Activated CD4-positive, alpha-beta T cell treated with anti-CD3 and anti-CD28 coated beads for 36 hours (primary cell): Measurements from ENCODE around the gene KCNN1. TPM values are rescaled to one million over a fixed set of nuclear protein-coding genes. Genes with fewer than 3 reads are reported as not detected.
A peak's percentile ranks its signal among the peaks of the same experiment; 100 is the strongest.

ENCODE experiments used
- ATAC-seq: fragments of 200-7000 bp; cut with Tn5 transposase; one replicate; pipeline ENCODE4 v1.10.0; 2021; ENCODE audit warnings: mild to moderate bottlenecking, moderate library complexity
- CTCF ChIA-PET: fragments of 350-600 bp; sonication (Branson Sonifier 250); formaldehyde crosslinking; loops from one replicate; lab custom pipeline; 2021; ENCODE audit warnings: antibody characterized with exemption; lab: Charles Lee
- POLR2A ChIA-PET: fragments of 350-600 bp; sonication (Branson Sonifier 250); formaldehyde crosslinking; loops from one replicate; lab custom pipeline; 2021; ENCODE audit warnings: antibody characterized with exemption, inconsistent platforms; lab: Charles Lee
- DNase-seq: peaks from one replicate; pipeline ENCODE4 v3.0.0-alpha.2; 2020
- H3K27ac Mint-ChIP-seq: one replicate; pipeline ENCODE4 v1.8.0; 2021; ENCODE audit warnings: mixed read lengths
- H3K27me3 Mint-ChIP-seq: one replicate; pipeline ENCODE4 v1.8.0; 2021; ENCODE audit warnings: mixed read lengths
- H3K36me3 Mint-ChIP-seq: one replicate; pipeline ENCODE4 v1.8.0; 2021; ENCODE audit warnings: low read depth, mixed read lengths
- H3K4me1 Mint-ChIP-seq: one replicate; pipeline ENCODE4 v1.8.0; 2021; ENCODE audit warnings: mixed read lengths
- H3K4me3 Mint-ChIP-seq: one replicate; pipeline ENCODE4 v1.8.0; 2021; ENCODE audit warnings: mild to moderate bottlenecking, moderate library complexity, mixed read lengths
- H3K9me3 Mint-ChIP-seq: one replicate; pipeline ENCODE4 v1.8.0; 2021; ENCODE audit warnings: low read depth, mixed read lengths
- intact Hi-C, 2 experiments: fragments of 100-400 bp; cut with DNase I in 1 of 2; cut with micrococcal nuclease in 1 of 2; formaldehyde crosslinking; loops; one replicate each; pipeline versions ENCODE4 v1.14.2 to v1.15.1; 2022 to 2024; cut with DNase I, micrococcal nuclease
- total RNA-seq, 2 experiments: library from RNA; stranded (reverse); gene quantifications; one replicate each; pipeline ENCODE4 v1.2.3, GENCODE V29; 2021

Gene KCNN1
- total RNA-seq, 2 experiments from 2014 or later = 0.05 TPM; not detected in 1

DNA sequence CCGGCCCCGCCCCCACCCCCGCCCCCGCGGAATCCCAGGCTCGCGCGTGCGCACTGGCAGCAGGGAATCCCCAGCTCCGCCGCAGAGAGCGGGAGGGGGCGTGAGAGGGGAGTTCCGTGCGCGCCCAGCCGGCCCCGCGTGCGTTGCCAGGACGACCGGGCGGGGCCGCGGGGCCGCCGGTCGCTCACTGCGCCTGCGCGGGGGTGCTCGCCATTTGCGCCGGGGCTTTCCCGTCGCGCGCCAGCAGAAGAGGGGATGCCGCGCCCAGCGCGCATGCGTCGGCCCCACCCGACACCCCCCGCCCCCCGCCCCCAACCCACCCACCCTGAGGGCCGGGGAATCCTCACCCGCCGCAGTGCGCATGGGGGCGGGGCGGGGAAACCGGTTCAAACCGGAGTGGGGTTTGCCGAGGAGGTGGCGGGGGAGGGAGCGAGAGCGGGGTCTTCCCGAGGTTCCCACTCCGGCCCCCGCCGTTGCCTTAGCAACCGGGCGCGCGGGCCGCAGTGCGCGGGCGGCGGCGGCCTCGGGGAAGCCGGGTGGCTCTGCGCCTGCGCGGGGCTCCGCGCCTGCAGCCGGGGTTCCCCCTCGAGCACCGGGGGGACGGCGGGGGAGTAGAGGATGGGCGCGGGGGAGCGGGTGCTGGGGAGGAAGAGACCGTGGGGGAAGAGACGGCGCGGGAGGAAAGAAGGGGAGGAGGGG, 18.9 kb upstream of the KCNN1 start:
- DNase-seq (peak; percentile 98), ATAC-seq (peak; percentile 61)
- Mint-ChIP-seq H3K4me1 (peaks cover 50% of the 10 kb centered on the region), H3K36me3 (peaks cover 4% of the 10 kb centered on the region), H3K27me3 (peaks cover 33% of the 10 kb centered on the region), H3K4me3 (peak overlapping the region; percentile 70), H3K27ac (no peak overlapping the region), H3K9me3 (no peaks in the 10 kb centered on the region)
- ChIA-PET POLR2A (interaction anchor here (0.9 kb wide), 1 partner anchor 13 kb away, joined by 4 read pairs; no protein-coding TSS in a partner anchor), CTCF (interaction anchor here (0.6 to 6.5 kb wide), 6 partner anchors 10 to 708 kb away, joined by 3 to 76 read pairs (median 6); partner anchors contain the start of gene CCDC124)
- intact Hi-C loops = loop anchor here (1.0 to 5.0 kb wide), 13 partner anchors 15 to 1084 kb away; partner anchors contain the start of genes SLC5A5 (in 2 of the 2), ARMC6 (in 1 of the 2), CCDC124 (in 1 of the 2) and IFI30 (in 1 of the 2)

DNA sequence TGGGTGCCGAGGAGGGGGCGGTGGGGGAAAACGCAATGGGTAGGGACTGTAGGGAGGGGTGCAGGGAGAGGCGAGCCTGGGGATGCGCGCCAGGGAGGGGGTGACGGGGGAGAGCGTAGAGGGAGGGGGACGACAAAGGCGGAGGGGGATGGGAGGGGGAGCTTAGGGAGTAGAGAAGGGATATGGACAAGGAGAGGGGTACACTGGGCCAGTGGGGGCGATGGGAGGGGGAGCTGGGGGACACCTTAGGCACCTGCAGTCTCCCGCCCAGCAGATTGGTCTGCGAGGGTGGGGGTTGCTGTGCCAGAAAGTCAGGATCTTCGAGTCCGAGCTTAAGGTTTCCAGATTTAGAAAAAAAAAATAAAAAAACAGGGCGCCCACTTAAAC, 18.4 kb upstream of the KCNN1 start:
- no peak for DNase-seq
- ATAC-seq = peak; percentile 8
- no peak overlapping the region for H3K27ac Mint-ChIP-seq
- intact Hi-C loops = loop anchor here (1.0 to 5.0 kb wide), 6 partner anchors 76 to 1084 kb away; partner anchors contain the start of genes SLC5A5 (in 2 of the 2), ARMC6 (in 1 of the 2), IFI30 (in 1 of the 2) and RPL18A (in 1 of the 2)
- ChIA-PET CTCF (interaction anchor here (0.8 to 1.1 kb wide), 2 partner anchors 10 to 48 kb away, joined by 4 to 5 read pairs; no protein-coding TSS in a partner anchor), POLR2A (interaction anchor here (0.6 to 0.9 kb wide), 3 partner anchors 13 to 329 kb away, joined by 3 to 10 read pairs (median 4); no protein-coding TSS in a partner anchor)
- no peaks in the 10 kb centered on the region for H3K9me3 Mint-ChIP-seq
- peaks cover 52% of the 10 kb centered on the region for H3K4me1 Mint-ChIP-seq
- peak overlapping the region; percentile 60 for H3K4me3 Mint-ChIP-seq
- H3K27me3 Mint-ChIP-seq = peaks cover 39% of the 10 kb centered on the region
- H3K36me3 Mint-ChIP-seq = peaks cover 4% of the 10 kb centered on the region

DNA sequence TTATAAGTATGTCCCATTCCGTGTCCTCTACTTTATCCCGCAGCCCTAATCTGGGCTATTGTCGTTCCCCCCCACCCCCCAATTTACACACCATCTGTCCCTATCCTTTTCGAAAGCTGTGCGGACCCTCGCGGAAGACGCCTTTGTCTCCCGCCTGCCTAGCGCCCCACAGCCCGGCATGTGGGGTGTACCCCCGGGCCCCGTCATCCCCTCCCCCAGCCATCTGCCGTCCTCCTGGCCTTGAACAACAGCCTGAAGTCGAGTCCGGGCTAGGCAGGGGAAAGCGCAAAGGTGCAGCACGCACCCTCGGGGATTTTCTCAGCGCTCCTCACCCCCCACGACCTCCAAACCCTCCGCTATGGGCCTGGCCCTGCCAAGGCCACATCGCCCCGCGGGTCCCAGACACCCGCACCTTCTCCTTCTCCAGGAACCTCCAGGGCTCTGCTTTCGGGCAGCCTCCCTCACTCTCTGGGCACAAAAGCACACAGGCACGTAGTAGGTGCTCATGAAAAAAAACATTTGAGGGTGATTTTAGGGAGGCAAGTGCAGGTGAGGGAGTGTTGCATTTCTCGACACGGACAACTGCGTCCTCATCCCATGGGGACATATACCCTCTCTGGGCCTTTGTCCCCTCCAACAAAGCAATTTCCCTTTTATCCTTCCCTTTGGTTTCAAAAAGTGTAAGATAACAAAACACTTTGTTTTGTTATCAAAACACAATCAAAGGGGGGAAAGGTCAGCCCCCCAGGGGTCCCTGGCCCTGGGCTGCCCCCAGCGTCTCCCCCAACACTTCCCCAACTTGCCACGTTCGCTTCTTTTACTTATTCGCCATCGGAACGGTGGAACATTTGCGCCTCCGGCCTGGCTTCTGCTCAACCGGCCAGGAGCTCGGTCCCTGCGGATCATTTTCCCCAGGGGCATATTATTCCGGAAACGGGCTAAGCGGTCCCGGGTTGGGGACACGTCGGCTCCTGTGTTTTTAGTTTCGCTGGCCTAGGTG, 17.7 kb upstream of the KCNN1 start:
- Mint-ChIP-seq H3K4me1 (peaks cover 52% of the 10 kb centered on the region), H3K27me3 (peaks cover 45% of the 10 kb centered on the region), H3K36me3 (peaks cover 2% of the 10 kb centered on the region), H3K4me3 (peak overlapping the region; percentile 60), H3K9me3 (no peaks in the 10 kb centered on the region), H3K27ac (peak overlapping the region; percentile 53)
- no peak for ATAC-seq
- CTCF ChIA-PET = interaction anchor here (0.6 to 1.3 kb wide), 5 partner anchors 11 to 416 kb away, joined by 3 to 5 read pairs (median 3); no protein-coding TSS in a partner anchor
- intact Hi-C loops = loop anchor here (1.0 to 5.0 kb wide), 6 partner anchors 77 to 1083 kb away; partner anchors contain the start of genes SLC5A5 (in 2 of the 2), ARMC6 (in 1 of the 2), IFI30 (in 1 of the 2) and RPL18A (in 1 of the 2)
- POLR2A ChIA-PET = interaction anchor here (0.6 kb wide), 2 partner anchors 92 to 328 kb away, joined by 3 to 10 read pairs; no protein-coding TSS in a partner anchor
- peak; percentile 58 for DNase-seq

DNA sequence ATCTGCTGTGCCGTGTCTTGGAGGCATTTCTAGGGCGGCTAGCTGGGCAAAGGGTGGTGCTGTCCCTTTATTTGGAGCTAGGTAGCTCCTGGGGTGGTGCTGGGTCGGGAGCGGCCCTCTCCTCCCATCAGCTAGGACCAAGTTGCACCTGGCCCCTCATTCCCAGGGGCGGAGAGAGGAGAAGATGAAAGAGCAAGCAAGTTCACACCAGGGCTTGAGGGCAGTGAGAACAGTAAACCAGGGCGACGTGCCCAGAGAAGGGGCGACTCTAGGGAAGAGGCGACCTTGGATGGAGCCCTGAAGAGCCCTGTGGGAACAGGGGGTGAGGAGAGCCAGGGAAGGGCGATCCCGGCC, 17.0 kb upstream of the KCNN1 start:
- Mint-ChIP-seq H3K27ac (no peak overlapping the region), H3K27me3 (peaks cover 48% of the 10 kb centered on the region), H3K9me3 (no peaks in the 10 kb centered on the region), H3K4me1 (peaks cover 52% of the 10 kb centered on the region), H3K36me3 (no peaks in the 10 kb centered on the region), H3K4me3 (peak overlapping the region; percentile 52)
- POLR2A ChIA-PET = interaction anchor here (0.6 kb wide), 1 partner anchor 419 kb away, joined by 3 read pairs; no protein-coding TSS in a partner anchor
- CTCF ChIA-PET = interaction anchor here (0.6 to 1.3 kb wide), 3 partner anchors 45 to 415 kb away, joined by 3 read pairs; no protein-coding TSS in a partner anchor
- ATAC-seq (no peak), DNase-seq (no peak)
- intact Hi-C loops = loop anchor here (2.0 to 5.0 kb wide), 5 partner anchors 78 to 1082 kb away; partner anchors contain the start of genes SLC5A5 (in 2 of the 2), ARMC6 (in 1 of the 2), IFI30 (in 1 of the 2) and SUGP2 (in 1 of the 2)

DNA sequence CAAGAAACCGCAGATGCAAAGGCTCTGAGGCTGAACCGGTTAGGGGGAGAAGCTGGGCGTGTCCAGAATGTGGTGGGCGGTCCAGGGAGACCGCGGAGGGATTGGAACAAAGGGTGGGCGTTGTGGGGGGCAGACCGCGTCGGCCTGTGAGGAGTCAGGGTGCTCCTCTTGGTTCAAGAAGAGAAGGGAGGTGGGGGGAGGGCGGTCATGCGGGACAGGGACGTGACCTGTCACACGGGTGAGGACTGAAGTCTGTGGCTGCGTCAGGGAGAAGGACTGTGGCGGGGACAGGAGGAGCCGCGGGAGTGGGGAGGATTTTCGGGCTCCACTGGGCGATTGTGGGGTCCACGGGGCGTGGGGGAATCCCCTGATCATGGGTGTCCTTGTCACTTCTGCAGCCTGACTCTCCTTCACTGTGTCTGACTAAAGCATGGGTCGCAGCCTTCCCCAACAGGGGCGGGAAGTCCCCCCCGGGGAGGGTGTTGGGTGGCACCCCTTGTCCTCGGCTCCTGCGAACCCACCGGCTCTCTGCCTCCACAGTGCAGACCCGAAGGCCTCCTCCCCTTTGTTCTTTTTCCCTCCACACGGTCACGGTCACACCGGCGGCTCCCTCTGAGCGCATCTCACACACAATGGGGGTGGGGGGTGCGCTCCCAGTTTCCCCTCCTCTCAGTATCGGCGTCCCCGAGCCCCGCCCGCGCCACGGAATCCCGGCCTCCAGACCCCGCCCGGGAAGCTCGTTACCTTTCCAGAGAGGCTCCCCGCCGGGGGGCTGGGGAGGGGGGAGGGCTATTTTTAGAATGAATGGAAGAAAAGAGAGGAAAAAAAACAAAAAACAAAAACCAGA, 16.4 kb upstream of the KCNN1 start:
- H3K27me3 Mint-ChIP-seq = peaks cover 48% of the 10 kb centered on the region
- DNase-seq (peak; percentile 61), ATAC-seq (no peak)
- ChIA-PET POLR2A (interaction anchor here (0.6 kb wide), 1 partner anchor 420 kb away, joined by 3 read pairs; no protein-coding TSS in a partner anchor), CTCF (interaction anchor here (0.6 to 1.3 kb wide), 4 partner anchors 44 to 415 kb away, joined by 3 to 6 read pairs (median 3); no protein-coding TSS in a partner anchor)
- H3K4me3 Mint-ChIP-seq = peak overlapping the region; percentile 52
- peaks cover 52% of the 10 kb centered on the region for H3K4me1 Mint-ChIP-seq
- H3K27ac Mint-ChIP-seq = peak overlapping the region; percentile 16
- H3K36me3 Mint-ChIP-seq = no peaks in the 10 kb centered on the region
- no peaks in the 10 kb centered on the region for H3K9me3 Mint-ChIP-seq
- intact Hi-C loops = no loop called here

DNA sequence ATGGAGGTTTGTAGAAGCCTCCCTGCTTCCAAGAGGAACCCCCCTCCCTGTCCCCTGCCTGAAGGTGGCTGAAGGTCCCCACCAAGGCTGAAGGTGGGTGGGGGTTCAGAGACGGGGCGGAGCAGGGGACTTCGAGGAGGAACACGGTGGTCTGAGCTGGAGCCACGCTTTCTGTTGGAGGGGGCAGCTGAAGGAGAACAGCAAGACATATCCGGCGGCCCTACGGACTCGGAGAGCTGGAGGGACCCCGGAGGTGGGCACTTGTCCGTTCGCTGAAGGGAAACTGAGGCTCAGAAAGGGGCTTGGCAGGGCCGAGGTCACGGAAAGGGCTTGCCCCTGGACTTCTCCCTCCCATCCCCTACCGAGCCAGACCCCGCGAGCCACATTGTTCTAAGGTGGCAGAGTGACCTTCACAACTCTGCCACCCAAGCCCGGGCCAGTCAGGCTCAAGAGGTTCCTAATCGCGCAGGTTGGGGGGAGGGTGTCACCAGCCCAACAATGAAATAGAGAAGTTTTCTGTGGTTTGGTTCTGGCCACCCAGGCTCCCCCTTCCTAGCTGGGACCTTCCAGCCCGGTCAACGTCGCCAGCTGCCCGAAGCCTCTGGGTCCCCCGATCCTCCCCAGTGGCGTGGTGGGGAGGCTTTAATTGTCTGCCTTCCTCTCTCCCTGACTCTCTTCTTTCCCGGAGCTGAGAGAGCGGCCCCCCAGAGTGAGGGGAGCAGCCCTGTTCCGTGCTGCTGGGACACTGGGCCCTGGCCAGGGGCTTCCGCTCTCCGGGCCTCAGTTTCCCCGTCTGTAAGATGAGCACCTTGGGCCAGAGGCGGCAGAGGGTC, 15.5 kb upstream of the KCNN1 start:
- ATAC-seq = no peak
- no peaks in the 10 kb centered on the region for H3K36me3 Mint-ChIP-seq
- peak overlapping the region; percentile 52 for H3K4me3 Mint-ChIP-seq
- H3K4me1 Mint-ChIP-seq = peaks cover 45% of the 10 kb centered on the region
- ChIA-PET POLR2A (interaction anchor here (0.5 kb wide), 1 partner anchor 489 kb away, joined by 3 read pairs; no protein-coding TSS in a partner anchor), CTCF (interaction anchor here (0.6 to 1.4 kb wide), 2 partner anchors 92 to 298 kb away, joined by 3 to 6 read pairs; partner anchors contain the start of gene RPL18A)
- H3K27ac Mint-ChIP-seq = no peak overlapping the region
- no peak for DNase-seq
- intact Hi-C loops = no loop called here
- H3K9me3 Mint-ChIP-seq = no peaks in the 10 kb centered on the region
- H3K27me3 Mint-ChIP-seq = peaks cover 48% of the 10 kb centered on the region

DNA sequence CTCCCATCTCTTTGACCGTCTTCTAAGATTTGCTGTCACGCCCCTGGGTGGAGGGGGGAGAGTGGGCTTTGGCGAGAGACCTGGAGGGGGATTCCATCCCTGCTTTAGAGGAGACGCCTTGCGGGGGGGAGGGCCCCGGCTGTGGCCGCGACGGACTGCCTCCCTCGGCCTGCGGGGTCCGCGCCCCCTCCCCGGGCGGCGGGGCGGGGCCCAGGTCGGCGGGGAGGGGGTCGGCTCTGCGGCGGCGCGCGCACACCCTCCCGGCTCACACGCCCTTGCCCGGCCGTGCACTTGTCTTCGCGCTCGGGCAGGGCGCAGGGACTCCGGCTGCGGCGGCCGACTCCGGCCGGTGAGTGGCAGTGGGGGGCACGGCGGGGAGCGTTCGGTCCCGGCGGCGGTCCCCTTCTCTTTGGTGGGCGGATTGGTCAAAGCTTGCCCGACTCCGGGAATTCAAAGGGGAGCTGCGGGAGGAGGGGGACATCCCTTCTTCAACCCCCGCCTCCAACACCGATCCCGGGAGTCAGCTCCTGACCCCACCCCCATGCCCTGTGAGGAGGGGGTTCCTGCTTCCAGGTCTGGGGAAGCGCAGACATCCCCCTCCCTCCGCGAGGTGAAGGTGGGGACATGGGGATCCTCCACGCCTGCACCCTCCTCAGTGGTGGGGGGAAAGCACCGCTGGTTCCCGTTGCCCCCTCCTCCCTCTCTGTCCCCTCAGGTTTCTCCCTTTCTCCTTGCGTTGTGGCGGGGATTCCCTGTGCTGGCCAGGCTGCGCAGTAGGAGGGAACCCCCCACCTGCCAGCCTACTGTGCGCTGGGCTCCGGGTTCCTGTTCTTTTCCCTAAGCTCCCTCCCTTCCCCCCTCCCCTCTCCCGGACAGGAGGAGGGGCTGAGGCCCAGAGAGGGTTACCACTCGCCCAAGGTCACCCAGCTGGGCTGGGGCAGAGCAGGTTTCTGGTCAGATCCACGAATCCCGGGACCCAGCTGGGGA, 14.6 kb upstream of the KCNN1 start:
- Mint-ChIP-seq H3K9me3 (no peaks in the 10 kb centered on the region), H3K27me3 (peaks cover 50% of the 10 kb centered on the region), H3K4me3 (no peak overlapping the region), H3K36me3 (no peaks in the 10 kb centered on the region), H3K4me1 (peaks cover 38% of the 10 kb centered on the region), H3K27ac (no peak overlapping the region)
- ATAC-seq = no peak
- CTCF ChIA-PET = interaction anchor here (1.4 kb wide), 1 partner anchor 93 kb away, joined by 3 read pairs; the partner anchor contains the start of gene RPL18A
- intact Hi-C loops = no loop called here
- POLR2A ChIA-PET = no interaction called here
- DNase-seq = no peak

DNA sequence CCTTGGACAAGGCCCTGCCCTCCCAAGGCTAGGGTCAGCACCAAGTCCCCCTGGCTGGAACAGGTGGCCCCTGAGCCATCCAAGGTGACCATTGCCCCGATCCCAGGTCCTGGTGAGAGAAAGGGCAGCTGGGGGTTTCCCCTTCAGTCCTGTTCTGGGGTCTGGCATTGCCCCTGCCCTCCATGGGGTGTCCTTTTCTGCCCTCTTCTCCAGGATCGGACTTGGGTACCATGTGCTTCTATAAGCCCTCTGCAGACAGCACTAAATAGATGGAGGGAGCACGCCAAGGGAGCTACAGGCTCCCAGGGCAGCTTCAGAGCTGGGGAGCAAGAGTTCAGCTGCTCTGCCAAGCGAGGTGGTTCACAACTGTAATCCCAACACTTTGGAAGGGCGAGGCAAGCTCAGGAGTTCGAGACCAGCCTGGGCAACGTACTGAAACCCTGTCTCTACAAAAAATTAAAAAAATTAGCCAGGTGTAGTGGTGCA, 13.5 kb upstream of the KCNN1 start:
- no peaks in the 10 kb centered on the region for H3K9me3 Mint-ChIP-seq
- H3K27me3 Mint-ChIP-seq = peaks cover 56% of the 10 kb centered on the region
- ATAC-seq (no peak), DNase-seq (no peak)
- POLR2A ChIA-PET = no interaction called here
- no peak overlapping the region for H3K27ac Mint-ChIP-seq
- peaks cover 35% of the 10 kb centered on the region for H3K4me1 Mint-ChIP-seq
- intact Hi-C loops = no loop called here
- no peaks in the 10 kb centered on the region for H3K36me3 Mint-ChIP-seq
- no peak overlapping the region for H3K4me3 Mint-ChIP-seq
- CTCF ChIA-PET = interaction anchor here (0.5 to 3.9 kb wide), 5 partner anchors 8 to 185 kb away, joined by 4 to 10 read pairs (median 4); partner anchors contain the start of gene CCDC124
